Esophagus muscularis mucosa (tissue), 4 donors: ENCODE measurements around the gene CCNK. TPM values are rescaled to one million over a fixed set of nuclear protein-coding genes. Genes with fewer than 3 reads are reported as not detected.

Experiments used
- DNase-seq: peaks from one replicate; pipeline ENCODE4 v3.0.0-alpha.2; 2017; ENCODE audit errors: extremely low spot score
- H3K27ac ChIP-seq, 4 donors: fragments of 200-600 bp; sonication (generic); replicated peaks in 1 of 4; 1 replicate in 3 of 4; 2 replicates in 1 of 4; pipeline ENCODE4 v1.5.1; 2016 to 2019; ENCODE audit warnings: mild to moderate bottlenecking in 1 of 4
- H3K27me3 ChIP-seq, 4 donors: fragments of 200-600 bp; sonication (generic); one replicate each; pipeline versions ENCODE4 v1.5.1 to v1.6.0; 2016 to 2019
- H3K36me3 ChIP-seq, 4 donors: fragments of 200-600 bp; sonication (generic); one replicate each; pipeline ENCODE4 v1.5.1; 2016 to 2019
- H3K4me1 ChIP-seq, 4 donors: fragments of 200-600 bp; sonication (generic); one replicate each; pipeline ENCODE4 v1.5.1; 2016 to 2019
- H3K4me3 ChIP-seq, 4 donors: fragments of 200-600 bp; sonication (generic); 1 replicate in 2 of 4; 2 replicates in 2 of 4; pipeline ENCODE4 v1.5.1; 2016 to 2019; ENCODE audit warnings: mild to moderate bottlenecking in 4 of 4, moderate library complexity in 1 of 4
- H3K9me3 ChIP-seq, 4 donors: fragments of 200-600 bp; sonication (generic); 1 replicate in 3 of 4; 2 replicates in 1 of 4; pipeline ENCODE4 v1.5.1; 2016 to 2019
- EP300 ChIP-seq: sonication (generic); formaldehyde crosslinking; IDR thresholded peaks from one replicate; pipeline ENCODE4 v1.6.1; 2017; ENCODE audit warnings: antibody characterized with exemption
- POLR2A ChIP-seq: fragments of 450-650 bp; IDR thresholded peaks from one replicate; pipeline ENCODE4 v1.6.1; 2017; ENCODE audit warnings: antibody characterized with exemption, moderate library complexity, mild to moderate bottlenecking, low read depth
- POLR2AphosphoS5 ChIP-seq, 2 donors: sonication (generic); formaldehyde crosslinking; IDR thresholded peaks; one replicate each; pipeline ENCODE4 v1.6.1; 2017; ENCODE audit warnings: antibody characterized with exemption in 2 of 2
- WGBS: methylation state at CpG from one replicate; pipeline ENCODE4 v1.1.5; 2018; 5-methylcytosine and 5-hydroxymethylcytosine counted together
- intact Hi-C: fragments of 100-400 bp; cut with DNase I; formaldehyde crosslinking; loops from one replicate; pipeline ENCODE4 v1.15.1; 2023
- total RNA-seq, 4 donors: library from RNA; depleted of rRNA; stranded (reverse); fragments of >200 nt; gene quantifications; one replicate each; pipeline versions ENCODE4 v1.1.0 to v1.2.1, GENCODE V29; 2016
- TF ChIP-seq, protein P1 (sequence below), 3 experiments: fragments of 200-600 bp in 2 of 3; fragments of 450-650 bp in 1 of 3; sonication (generic) in 2 of 3; IDR thresholded peaks; one replicate each; pipeline ENCODE4 v1.5.1; 2017 to 2019; ENCODE audit warnings: antibody characterized with exemption in 3 of 3, mild to moderate bottlenecking in 2 of 3, moderate library complexity in 1 of 3

The CCNK gene
- total RNA-seq, 4 donors from 2014 or later, result 10.4 to 21.2 (median 16.5) TPM

DNA sequence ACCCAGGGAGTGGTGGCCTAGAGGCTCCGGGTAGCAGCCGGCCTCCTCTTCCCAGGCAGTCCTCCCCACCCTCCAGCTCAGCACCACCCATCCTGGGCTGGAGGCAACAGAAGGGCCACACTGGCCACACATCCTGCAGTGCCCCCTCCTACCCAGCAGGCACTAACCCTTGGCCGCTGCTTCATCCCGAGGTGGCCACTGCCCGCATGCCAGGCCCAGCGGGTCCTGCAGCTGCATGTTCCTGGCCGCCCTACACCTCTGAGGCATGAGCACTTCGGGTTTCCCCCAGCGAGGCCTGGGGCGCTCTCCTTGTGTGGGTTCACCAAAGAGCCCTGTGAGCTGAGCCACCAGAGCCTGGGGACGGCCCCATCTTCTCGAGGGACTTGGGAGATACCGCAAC, 61.4 kb downstream of the CCNK start:
- Histone ChIP-seq H3K4me3 (no peak overlapping the region), H3K36me3 (no peaks in the 10 kb centered on the region), H3K27ac (no peak overlapping the region), H3K4me1 (peaks cover 49 to 93% (median 91%) of the 10 kb centered on the region in 4 donors), H3K9me3 (no peaks in the 10 kb centered on the region), H3K27me3 (no peaks in the 10 kb centered on the region)
- no CpG with 5 or more reads among the region's 13 CpGs for WGBS
- intact Hi-C loops, result no loop called here
- DNase-seq, result no peak
- TF ChIP-seq POLR2A, result no peak
- TF ChIP-seq, protein P1, sequence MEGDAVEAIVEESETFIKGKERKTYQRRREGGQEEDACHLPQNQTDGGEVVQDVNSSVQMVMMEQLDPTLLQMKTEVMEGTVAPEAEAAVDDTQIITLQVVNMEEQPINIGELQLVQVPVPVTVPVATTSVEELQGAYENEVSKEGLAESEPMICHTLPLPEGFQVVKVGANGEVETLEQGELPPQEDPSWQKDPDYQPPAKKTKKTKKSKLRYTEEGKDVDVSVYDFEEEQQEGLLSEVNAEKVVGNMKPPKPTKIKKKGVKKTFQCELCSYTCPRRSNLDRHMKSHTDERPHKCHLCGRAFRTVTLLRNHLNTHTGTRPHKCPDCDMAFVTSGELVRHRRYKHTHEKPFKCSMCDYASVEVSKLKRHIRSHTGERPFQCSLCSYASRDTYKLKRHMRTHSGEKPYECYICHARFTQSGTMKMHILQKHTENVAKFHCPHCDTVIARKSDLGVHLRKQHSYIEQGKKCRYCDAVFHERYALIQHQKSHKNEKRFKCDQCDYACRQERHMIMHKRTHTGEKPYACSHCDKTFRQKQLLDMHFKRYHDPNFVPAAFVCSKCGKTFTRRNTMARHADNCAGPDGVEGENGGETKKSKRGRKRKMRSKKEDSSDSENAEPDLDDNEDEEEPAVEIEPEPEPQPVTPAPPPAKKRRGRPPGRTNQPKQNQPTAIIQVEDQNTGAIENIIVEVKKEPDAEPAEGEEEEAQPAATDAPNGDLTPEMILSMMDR (IDR thresholded peaks at IDR 0.05), result no peak
- no peak for TF ChIP-seq POLR2AphosphoS5 (IDR thresholded peaks at IDR 0.05)
- no peak for TF ChIP-seq EP300

DNA sequence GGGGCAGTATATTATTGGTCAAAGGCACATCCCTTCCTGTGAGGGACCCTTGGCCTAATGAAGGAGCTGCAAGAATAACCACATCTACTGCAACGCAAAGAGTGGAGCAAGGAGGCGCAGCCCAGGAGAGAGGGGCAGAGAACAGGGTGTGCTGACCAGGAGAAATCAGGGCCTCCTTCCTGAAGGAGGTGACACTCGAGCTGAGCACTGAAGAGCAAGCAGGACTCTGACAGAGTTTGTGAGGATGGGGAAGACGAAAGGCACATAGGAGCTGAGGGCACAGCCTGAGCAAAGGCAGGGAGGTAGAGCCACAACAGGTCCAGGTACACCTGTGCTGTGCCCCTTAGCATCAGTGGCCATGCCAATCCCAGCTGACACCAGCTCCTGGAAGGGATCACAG, 62.2 kb downstream of the CCNK start:
- intact Hi-C loops, result no loop called here
- Histone ChIP-seq H3K4me3 (no peak overlapping the region), H3K36me3 (no peaks in the 10 kb centered on the region), H3K27me3 (no peaks in the 10 kb centered on the region), H3K9me3 (no peaks in the 10 kb centered on the region), H3K4me1 (peaks cover 40 to 90% (median 86%) of the 10 kb centered on the region in 4 donors), H3K27ac (peak overlapping the region in 2 of 4 donors; percentile 31 to 49)
- no peak for TF ChIP-seq POLR2A
- TF ChIP-seq POLR2AphosphoS5 (IDR thresholded peaks at IDR 0.05), result no peak
- TF ChIP-seq EP300, result no peak
- TF ChIP-seq, protein P1 (IDR thresholded peaks at IDR 0.05), result no peak
- no peak for DNase-seq
- WGBS, result 87% methylated on average over 4 of the region's 4 CpGs

DNA sequence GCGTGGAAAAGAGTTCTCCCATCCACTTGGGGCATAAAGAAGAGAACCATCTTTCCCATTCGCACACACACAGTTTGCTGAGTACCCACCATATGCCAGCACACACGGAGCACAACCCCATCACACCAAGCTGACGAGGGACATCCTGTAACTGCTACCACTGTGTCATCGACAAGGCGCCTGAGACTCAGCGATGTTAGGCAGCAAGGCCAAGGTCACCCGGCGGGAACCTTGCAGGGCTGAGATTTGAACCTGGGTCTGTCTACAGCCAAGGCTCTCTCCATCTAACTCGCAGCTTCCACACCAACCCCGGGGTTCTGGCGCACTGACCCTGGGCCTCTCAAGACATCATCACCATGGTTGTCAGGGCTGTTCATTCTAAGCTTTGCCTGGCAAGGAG, 62.8 kb downstream of the CCNK start:
- DNase-seq, result no peak
- no peaks in the 10 kb centered on the region for H3K27me3 ChIP-seq
- H3K27ac ChIP-seq, result peak overlapping the region in 2 of 4 donors; percentile 31 to 49
- intact Hi-C loops, result no loop called here
- no peak for TF ChIP-seq POLR2A
- TF ChIP-seq, protein P1 (IDR thresholded peaks at IDR 0.05), result no peak
- no peak for TF ChIP-seq EP300
- TF ChIP-seq POLR2AphosphoS5 (IDR thresholded peaks at IDR 0.05), result no peak
- peaks cover 39 to 90% (median 86%) of the 10 kb centered on the region in 4 donors for H3K4me1 ChIP-seq
- no peaks in the 10 kb centered on the region for H3K9me3 ChIP-seq
- WGBS, result no CpG with 5 or more reads among the region's 12 CpGs
- no peaks in the 10 kb centered on the region for H3K36me3 ChIP-seq
- H3K4me3 ChIP-seq, result no peak overlapping the region

DNA sequence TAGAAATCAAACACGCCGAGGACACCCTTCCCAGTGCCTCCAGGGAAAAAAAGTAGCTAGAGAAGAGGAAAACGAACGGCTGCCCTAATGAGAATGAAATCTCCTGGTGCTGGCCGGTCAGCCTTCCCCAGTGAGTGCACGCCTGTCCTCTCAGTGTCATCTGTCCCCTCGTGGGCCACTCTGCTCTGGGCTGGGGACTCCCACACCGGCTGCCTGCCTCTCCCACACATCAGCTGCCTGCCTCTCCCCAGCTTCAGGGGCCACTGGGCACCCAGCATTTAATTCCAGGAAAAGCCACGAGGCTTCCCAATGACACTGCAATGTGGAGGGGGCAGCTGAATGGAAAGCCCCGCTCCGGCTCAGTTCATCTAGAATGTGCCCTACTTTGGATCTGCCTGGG, 63.8 kb downstream of the CCNK start:
- Histone ChIP-seq H3K4me1 (peaks cover 37 to 90% (median 87%) of the 10 kb centered on the region in 4 donors), H3K4me3 (no peak overlapping the region), H3K27ac (peak overlapping the region in 3 of 4 donors; percentile 23 to 49 (median 31)), H3K36me3 (no peaks in the 10 kb centered on the region), H3K9me3 (no peaks in the 10 kb centered on the region), H3K27me3 (no peaks in the 10 kb centered on the region)
- TF ChIP-seq, protein P1 (IDR thresholded peaks at IDR 0.05), result no peak
- TF ChIP-seq POLR2A, result no peak
- no peak for TF ChIP-seq POLR2AphosphoS5 (IDR thresholded peaks at IDR 0.05)
- no peak for TF ChIP-seq EP300
- no peak for DNase-seq
- 69% methylated on average over 8 of the region's 11 CpGs for WGBS
- intact Hi-C loops, result no loop called here

DNA sequence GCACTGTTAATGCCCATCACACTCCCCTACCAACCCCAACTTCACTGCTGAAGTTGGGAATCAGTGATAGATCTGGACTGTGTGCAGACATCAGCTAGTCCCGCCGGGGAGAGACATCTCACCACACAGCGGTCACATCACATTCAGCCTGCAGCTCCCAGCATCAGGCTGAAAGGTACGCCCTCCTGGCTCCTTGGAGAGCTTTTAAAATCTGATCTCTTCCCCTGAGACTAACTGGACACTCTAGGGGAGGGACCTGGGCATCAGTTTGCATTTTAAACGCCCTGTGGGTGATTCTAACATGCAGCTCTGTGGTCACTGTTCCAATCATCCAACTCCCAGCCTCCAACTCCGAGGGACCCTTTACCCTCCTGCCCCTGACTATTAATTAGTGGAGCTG, 64.4 kb downstream of the CCNK start:
- DNase-seq, result no peak
- H3K4me1 ChIP-seq, result peaks cover 31 to 90% (median 87%) of the 10 kb centered on the region in 4 donors

More for the DNA sequence above, 64.4 kb downstream of the CCNK start:
- H3K36me3 ChIP-seq, result no peaks in the 10 kb centered on the region
- H3K27ac ChIP-seq, result peak overlapping the region in 3 of 4 donors; percentile 23 to 49 (median 31)
- H3K9me3 ChIP-seq, result no peaks in the 10 kb centered on the region
- intact Hi-C loops, result no loop called here
- no peak overlapping the region for H3K4me3 ChIP-seq
- no peaks in the 10 kb centered on the region for H3K27me3 ChIP-seq
- WGBS, result 66% methylated on average over 5 of the region's 6 CpGs
- TF ChIP-seq, protein P1 (IDR thresholded peaks at IDR 0.05), result no peak
- no peak for TF ChIP-seq POLR2AphosphoS5 (IDR thresholded peaks at IDR 0.05)
- TF ChIP-seq POLR2A, result no peak
- TF ChIP-seq EP300, result no peak
